Upper lobe of left lung (tissue), 4 donors: ENCODE data around the gene FAM149B1.

Experiments used
- EP300 ChIP-seq, 4 donors: sonication (generic); formaldehyde crosslinking; IDR thresholded peaks; one replicate each; pipeline ENCODE4 v1.5.1; 2017; ENCODE audit warnings: antibody characterized with exemption in 4 of 4, control low read depth in 2 of 4
- POLR2A ChIP-seq, 4 donors: fragments of 450-650 bp; IDR thresholded peaks; one replicate each; pipeline ENCODE4 v1.5.1; 2016 to 2017; ENCODE audit warnings: antibody characterized with exemption in 4 of 4, mild to moderate bottlenecking in 2 of 4
- POLR2AphosphoS5 ChIP-seq, 2 donors: sonication (generic); formaldehyde crosslinking; IDR thresholded peaks; one replicate each; pipeline ENCODE4 v1.5.1; 2017; ENCODE audit warnings: antibody characterized with exemption in 2 of 2
- TF ChIP-seq, protein P1 (sequence below), 6 experiments: fragments of 450-650 bp in 4 of 6; fragments of 200-600 bp in 2 of 6; sonication (generic) in 2 of 6; IDR thresholded peaks; one replicate each; pipeline ENCODE4 v1.5.1; 2016 to 2019; ENCODE audit warnings: antibody characterized with exemption in 6 of 6

GRCh38 chr10:73281097-73281496 lies 113.2 kb downstream of the FAM149B1 start:
- TF ChIP-seq, protein P1, sequence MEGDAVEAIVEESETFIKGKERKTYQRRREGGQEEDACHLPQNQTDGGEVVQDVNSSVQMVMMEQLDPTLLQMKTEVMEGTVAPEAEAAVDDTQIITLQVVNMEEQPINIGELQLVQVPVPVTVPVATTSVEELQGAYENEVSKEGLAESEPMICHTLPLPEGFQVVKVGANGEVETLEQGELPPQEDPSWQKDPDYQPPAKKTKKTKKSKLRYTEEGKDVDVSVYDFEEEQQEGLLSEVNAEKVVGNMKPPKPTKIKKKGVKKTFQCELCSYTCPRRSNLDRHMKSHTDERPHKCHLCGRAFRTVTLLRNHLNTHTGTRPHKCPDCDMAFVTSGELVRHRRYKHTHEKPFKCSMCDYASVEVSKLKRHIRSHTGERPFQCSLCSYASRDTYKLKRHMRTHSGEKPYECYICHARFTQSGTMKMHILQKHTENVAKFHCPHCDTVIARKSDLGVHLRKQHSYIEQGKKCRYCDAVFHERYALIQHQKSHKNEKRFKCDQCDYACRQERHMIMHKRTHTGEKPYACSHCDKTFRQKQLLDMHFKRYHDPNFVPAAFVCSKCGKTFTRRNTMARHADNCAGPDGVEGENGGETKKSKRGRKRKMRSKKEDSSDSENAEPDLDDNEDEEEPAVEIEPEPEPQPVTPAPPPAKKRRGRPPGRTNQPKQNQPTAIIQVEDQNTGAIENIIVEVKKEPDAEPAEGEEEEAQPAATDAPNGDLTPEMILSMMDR (IDR thresholded peaks at IDR 0.05) = no peak
- TF ChIP-seq POLR2A (IDR thresholded peaks at IDR 0.05) = no peak
- no peak for TF ChIP-seq POLR2AphosphoS5 (IDR thresholded peaks at IDR 0.05)
- TF ChIP-seq EP300 (IDR thresholded peaks at IDR 0.05) = no peak
